WERI-Rb-1 (cell line): ENCODE measurements around the gene SEMA4F.
"Not testable (repeated sequence)": the region's sequence is repeated elsewhere in the genome, so short reads cannot be mapped to it uniquely, and the experiment has no call there.

Source experiments
- DNase-seq: peaks from one replicate; pipeline ENCODE4 v3.0.0-alpha.2; 2020
- H3K27ac ChIP-seq: fragments of 250-450 bp; sonication (Bioruptor Pico); 2 replicates; pipeline ENCODE4 v1.5.1; 2020; ENCODE audit warnings: mild to moderate bottlenecking, moderate library complexity
- H3K27me3 ChIP-seq: fragments of 250-450 bp; sonication (Bioruptor Pico); 2 replicates; pipeline ENCODE4 v1.5.1; 2021; ENCODE audit warnings: mild to moderate bottlenecking, low read depth, moderate library complexity; ENCODE audit not compliant: insufficient read depth, severe bottlenecking
- H3K36me3 ChIP-seq: fragments of 250-450 bp; sonication (Bioruptor Pico); 2 replicates; pipeline ENCODE4 v1.5.1; 2020; ENCODE audit warnings: mild to moderate bottlenecking, moderate library complexity
- H3K4me3 ChIP-seq: 2 replicates; pipeline ENCODE4 v1.5.1; 2011; ENCODE audit warnings: low read depth, mild to moderate bottlenecking, control low read depth, low read length
- H3K9me3 ChIP-seq: fragments of 250-450 bp; sonication (Bioruptor Pico); 2 replicates; pipeline ENCODE4 v1.5.1; 2021; ENCODE audit warnings: mild to moderate bottlenecking, moderate library complexity; ENCODE audit not compliant: severe bottlenecking
- CTCF ChIP-seq: IDR thresholded peaks from 2 replicates; pipeline ENCODE4 v1.5.1; 2011; ENCODE audit warnings: low read depth, mild to moderate bottlenecking, control low read depth, inconsistent platforms, low read length

The SEMA4F gene

GRCh38 chr2:74620671-74621070 lies 33.4 kb upstream of the SEMA4F start:
- no peaks in the 10 kb centered on the region for H3K27me3 ChIP-seq

DNA sequence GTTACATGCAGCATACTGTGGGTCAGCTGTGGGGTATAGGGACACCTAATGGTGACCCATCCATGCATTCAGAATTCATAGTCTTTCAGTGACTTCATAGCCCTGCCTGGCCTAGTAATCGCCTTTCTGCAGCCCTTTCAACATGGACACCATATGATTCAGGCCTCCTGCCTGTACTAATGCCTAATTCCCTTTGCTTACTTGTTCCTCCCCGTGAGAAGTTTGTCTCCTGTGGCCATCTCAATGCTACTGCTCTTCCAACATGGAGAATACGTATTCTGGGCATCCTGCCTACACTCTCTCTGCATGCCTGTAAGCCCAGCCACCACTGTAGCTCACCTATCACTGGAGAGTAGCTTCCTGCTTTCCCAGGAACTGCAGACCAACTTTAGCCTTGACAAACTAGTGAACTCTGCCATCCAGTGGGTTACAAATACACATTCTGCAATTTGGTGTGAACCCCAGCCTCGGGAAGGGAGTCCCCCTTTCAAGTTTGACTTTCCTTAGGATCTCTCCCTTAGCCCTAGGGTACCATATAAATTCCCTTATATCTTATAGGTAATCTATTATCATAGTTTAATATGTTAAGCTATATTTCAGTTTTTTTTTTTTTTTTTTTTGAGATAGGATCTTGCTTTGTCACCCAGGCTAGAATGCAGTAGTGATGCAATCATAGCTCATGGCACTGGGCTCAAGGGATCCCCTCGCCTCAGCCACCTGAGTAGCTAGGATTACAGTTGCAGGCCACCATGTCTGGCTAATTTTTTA lies 28.2 kb upstream of the SEMA4F start:
- H3K4me3 ChIP-seq, result no peak overlapping the region
- DNase-seq, result peak; percentile 65

More at GRCh38 chr2:74620671-74621070, 33.4 kb upstream of the SEMA4F start:
- Histone ChIP-seq H3K4me3 (no peak overlapping the region), H3K27ac (no peak overlapping the region), H3K9me3 (no peaks in the 10 kb centered on the region), H3K36me3 (no peaks in the 10 kb centered on the region)
- no peak for TF ChIP-seq CTCF
- no peak for DNase-seq

DNA sequence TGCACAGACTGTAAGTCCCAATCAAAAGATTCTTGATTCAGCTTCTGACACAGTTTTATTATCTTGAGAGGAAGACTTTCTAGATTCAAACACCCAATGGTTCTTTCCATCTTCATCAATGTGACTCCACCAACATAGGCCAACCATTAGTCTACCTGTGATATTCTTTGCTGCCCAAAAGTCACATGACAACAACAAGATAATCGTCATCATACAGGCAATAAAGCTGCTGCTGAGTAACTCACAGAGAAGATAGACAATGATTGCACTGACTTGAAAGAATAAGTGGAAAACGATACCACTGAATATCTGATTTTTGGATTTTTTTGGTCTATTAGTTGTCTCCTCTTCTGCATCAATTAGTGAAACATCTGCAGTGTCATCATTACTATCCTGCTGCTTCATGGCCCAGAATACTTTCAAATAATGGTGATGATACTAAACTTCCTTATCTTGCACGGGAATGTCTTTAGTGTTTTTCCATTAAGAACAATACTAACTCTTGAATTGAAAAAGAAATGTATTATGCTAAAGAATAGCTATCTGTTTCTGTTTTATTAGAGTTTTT lies 25.4 kb upstream of the SEMA4F start:
- no peak for DNase-seq
- TF ChIP-seq CTCF, result no peak
- no peak overlapping the region for H3K27ac ChIP-seq
- no peaks in the 10 kb centered on the region for H3K27me3 ChIP-seq
- no peaks in the 10 kb centered on the region for H3K9me3 ChIP-seq
- H3K4me3 ChIP-seq, result no peak overlapping the region
- no peaks in the 10 kb centered on the region for H3K36me3 ChIP-seq

More for the DNA sequence above, 28.2 kb upstream of the SEMA4F start:
- no peaks in the 10 kb centered on the region for H3K27me3 ChIP-seq
- no peaks in the 10 kb centered on the region for H3K36me3 ChIP-seq
- no peaks in the 10 kb centered on the region for H3K9me3 ChIP-seq
- H3K27ac ChIP-seq, result peak overlapping the region; percentile 47
- peak; percentile 47; the same call in 1 of the 2 replicates for TF ChIP-seq CTCF

GRCh38 chr2:74630454-74630853 lies 23.6 kb upstream of the SEMA4F start:
- H3K4me3 ChIP-seq, H3K36me3 ChIP-seq, H3K9me3 ChIP-seq, H3K27me3 ChIP-seq, DNase-seq, H3K27ac ChIP-seq: not testable (repeated sequence)

GRCh38 chr2:74632209-74632938 lies 21.7 kb upstream of the SEMA4F start:
- H3K36me3 ChIP-seq, result no peaks in the 10 kb centered on the region
- DNase-seq, result peak; percentile 56
- peak overlapping the region; percentile 23 for H3K4me3 ChIP-seq
- TF ChIP-seq CTCF, result peak; percentile 28; the same call in 1 of the 2 replicates
- no peaks in the 10 kb centered on the region for H3K27me3 ChIP-seq
- H3K9me3 ChIP-seq, result no peaks in the 10 kb centered on the region
- peak overlapping the region; percentile 55 for H3K27ac ChIP-seq

- peak; percentile 77 for DNase-seq
- no peak overlapping the region; the same call in 1 of the 2 replicates for H3K4me3 ChIP-seq
- H3K27me3 ChIP-seq, result no peaks in the 10 kb centered on the region
- TF ChIP-seq CTCF, result no peak
- H3K36me3 ChIP-seq, result no peaks in the 10 kb centered on the region
- no peaks in the 10 kb centered on the region for H3K9me3 ChIP-seq
- H3K27ac ChIP-seq, result peak overlapping the region; percentile 55
Observed at GRCh38 chr2:74632939-74633312, 21.1 kb upstream of the SEMA4F start.
